Glomerular visceral epithelial cell (primary cell): ENCODE data around the gene LAMA4.
"Not testable (repeated sequence)": the region's sequence is repeated elsewhere in the genome, so short reads cannot be mapped to it uniquely, and the experiment has no call there.

Experiments used
- DNase-seq: peaks from one replicate; pipeline ENCODE4 v3.0.0-alpha.2; 2016; ENCODE audit errors: extremely low spot score

Gene LAMA4

GRCh38 chr6:112210852-112211251 lies 43.5 kb downstream of the LAMA4 start:
- no peak for DNase-seq

GRCh38 chr6:112209131-112209530 lies 45.2 kb downstream of the LAMA4 start:
- no peak for DNase-seq

- DNase-seq = no peak
Measured at GRCh38 chr6:112207776-112208175, 46.6 kb downstream of the LAMA4 start.

- DNase-seq = no peak
Measured at GRCh38 chr6:112207131-112207530, 47.2 kb downstream of the LAMA4 start.

- DNase-seq = no peak
Measured at GRCh38 chr6:112206110-112206458, 48.3 kb downstream of the LAMA4 start.

DNA sequence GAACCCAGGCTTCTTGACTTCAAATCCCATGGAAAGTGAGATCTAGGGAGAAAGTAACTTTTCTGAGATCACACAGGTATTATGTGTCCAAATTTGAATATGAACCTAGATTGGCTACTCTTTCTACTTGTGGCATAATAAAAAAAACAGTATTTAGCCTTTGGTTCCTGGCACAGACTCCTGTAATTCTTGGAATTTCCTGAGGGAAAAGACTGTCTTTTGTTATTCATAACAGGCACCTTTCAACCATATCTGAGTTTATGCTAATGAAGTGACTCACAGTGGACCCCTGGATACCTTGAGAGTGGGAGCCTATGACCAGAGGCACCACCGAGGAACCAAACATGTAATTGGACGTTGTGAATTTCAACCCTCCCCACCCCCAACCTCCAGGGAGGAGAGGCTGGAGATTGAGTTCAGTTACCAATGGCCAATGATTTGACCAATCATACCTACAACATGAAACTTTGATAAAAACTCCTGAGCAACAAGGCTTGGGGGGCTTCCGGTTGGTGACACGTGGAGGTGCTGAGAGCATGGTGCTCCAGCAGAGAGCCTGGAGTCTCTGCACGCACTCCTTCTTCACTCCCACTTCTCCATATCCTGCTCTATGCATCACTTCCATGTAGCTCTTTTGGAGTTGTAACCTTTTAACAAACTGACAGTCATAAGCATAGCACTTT lies 48.8 kb downstream of the LAMA4 start:
- DNase-seq = peak; percentile 38

DNA sequence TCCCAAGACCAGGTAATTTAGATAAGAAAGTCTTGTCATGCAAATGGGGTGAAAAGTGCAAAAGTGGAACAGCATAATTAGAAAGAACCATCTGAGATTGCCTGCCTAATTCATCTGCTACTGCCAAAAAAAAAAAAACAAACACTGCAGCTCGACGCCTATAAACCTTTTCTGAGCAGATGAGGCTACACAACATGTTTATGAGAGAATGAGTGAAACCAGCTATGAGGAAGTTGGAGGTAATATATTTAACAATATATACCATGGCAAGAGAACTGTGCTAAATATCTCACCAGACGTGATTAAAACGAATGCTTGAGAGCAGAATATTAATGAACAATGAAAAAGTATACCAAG lies 50.0 kb downstream of the LAMA4 start:
- DNase-seq = no peak

GRCh38 chr6:112203577-112204349 lies 50.6 kb downstream of the LAMA4 start:
- DNase-seq = peak; percentile 16

DNA sequence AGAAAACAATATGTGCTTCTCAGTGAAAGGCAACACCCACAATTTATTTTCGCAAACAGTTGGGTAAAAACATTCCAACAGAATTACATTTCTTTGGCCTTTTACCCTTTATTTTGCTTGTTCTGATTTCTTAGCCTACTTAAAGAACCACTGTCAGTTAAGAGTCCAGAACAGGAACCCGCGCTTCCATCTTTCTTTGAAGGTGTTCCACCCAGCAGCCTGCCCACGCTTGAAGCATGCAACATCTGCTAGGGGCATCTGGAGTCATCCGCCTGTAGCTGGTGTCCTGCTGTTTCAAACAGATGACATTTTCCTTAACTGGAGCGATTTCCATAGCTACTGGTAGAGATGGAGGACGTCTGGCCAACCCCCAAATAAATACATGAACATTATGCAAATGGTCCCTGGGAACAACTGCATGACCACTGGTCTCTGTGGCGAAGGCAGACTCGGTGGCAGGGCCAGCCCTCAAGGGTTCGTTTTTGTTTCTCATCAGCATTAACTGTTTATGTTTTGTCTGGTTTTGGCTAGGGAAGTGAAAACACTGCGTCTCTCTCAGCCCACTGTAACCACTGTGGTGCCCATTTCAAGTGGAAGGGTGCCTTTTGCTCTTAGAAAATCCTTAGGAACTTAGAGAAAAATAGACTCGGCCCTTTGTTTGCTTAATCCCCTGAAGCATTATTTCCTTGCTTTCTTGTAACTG lies 51.6 kb downstream of the LAMA4 start:
- no peak for DNase-seq

DNA sequence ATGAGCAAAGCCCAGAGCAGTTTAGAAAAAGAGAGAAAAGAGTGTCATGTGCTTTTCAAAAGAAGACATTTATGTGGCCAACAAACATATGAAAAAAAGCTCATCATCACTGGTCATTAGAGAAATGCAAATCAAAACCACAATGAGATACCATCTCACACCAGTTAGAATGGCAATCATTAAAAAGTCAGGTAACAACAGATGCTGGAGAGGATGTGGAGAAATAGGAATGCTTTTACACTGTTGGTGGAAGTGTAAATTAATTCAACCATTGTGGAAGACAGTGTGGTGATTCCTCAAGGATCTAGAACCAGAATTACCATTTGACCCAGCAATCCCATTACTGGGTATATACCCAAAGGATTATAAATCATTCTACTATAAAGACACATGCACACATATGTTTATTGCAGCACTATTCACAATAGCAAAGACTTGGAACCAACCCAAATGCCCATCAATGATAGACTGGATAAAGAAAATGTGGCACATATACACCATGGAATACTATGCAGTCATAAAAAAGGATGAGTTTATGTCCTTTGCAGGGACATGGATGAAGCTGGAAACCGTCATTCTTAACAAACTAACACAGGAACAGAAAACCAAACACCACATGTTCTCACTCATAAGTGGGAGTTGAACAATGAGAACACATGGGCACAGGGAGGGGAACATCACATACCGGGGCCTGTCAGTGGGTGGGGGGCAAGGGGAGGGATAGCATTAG lies 54.0 kb downstream of the LAMA4 start:
- DNase-seq = not testable (repeated sequence)

DNA sequence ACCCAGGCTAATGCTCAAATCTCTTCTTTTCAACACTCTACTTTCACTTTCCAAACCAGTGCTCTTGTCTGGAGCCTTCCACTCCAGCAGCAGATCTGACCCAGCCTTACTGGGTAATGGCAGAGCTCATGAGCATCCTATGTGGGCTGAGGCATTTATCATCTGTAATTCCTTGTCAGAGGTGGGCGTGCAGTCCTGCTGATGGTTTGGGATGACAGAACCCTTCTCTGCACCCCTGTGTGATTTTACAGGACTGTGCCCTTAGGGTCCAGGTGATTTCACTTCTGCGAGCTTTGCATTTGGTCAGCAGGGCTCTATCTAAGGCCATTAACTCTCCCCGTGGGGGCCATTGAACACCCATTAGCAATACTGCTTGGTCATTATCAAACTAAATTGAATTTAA lies 55.4 kb downstream of the LAMA4 start:
- DNase-seq = no peak

DNA sequence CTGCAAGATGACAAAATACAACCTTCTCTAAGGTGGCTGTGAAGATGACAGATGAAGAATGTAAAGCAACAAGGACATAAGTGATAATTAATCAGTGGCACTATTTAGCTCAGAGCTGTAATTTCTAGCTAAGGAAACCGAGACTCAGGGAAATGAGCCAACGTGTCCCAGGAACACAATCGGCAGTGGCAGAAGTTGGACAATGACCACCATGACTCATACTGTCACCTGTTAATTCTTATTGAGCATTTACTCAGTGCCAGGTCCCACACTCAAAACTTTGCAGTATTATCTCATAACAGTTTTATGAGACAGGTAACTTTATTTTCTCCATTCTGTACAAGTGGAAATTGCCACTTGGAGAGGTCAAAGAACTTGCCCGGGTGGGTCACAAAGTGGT lies 55.8 kb downstream of the LAMA4 start:
- no peak for DNase-seq

DNA sequence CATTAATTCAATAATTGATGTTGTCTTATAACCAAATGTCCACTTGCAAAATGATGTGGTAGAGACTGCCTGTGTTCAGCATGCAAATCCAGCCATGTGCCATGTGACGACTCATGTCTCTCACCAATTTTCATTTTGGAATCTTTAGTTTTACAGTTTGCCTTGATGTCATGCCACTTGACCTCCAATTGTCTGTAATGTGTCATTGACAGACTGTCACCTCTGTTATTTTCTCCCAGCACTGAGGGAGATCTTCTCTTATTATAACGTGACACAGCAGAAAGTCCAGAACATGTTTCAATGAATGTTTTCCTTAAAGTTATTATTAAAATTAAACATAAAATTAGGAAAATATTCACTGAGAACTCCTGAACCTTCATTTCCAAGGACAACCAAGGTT lies 56.7 kb downstream of the LAMA4 start:
- no peak for DNase-seq

DNA sequence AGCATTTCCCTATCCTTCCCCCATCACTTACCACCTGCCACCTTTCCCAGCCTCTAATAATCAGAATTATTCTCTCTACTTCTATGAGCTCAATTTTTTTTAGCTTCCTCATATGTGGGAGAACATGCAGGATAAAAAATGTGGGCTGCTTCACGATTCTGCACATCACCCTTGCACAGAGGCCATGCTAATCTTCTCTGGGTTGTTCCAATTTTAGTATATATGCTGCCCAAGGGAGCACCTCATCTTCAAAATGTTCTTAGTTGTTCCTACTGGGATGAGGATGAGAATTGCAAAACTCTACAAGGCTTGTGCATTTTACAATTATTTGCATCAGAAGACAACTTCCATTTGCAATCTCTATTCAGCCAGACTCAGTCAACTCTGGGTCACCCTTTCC lies 58.1 kb downstream of the LAMA4 start:
- no peak for DNase-seq

GRCh38 chr6:112195166-112195565 lies 59.2 kb downstream of the LAMA4 start:
- no peak for DNase-seq

DNA sequence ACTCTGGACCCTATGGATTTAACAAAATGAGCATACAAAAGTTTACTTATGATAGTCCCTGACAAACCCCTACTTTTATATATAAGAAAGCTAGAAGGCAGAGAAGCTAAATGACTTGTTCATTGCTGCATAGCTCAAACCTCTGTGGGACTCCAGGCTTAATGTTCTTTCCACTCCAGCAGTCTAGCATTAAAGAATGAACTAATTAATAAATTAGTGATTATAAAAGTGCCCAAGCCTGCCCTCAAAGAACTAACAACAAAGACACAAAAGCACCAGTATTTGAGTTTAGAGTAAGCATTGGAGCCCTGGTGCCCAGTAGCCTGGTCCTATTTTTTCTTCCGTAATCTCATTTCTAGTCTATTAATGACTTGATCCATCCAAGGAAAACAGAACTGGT lies 59.9 kb downstream of the LAMA4 start:
- no peak for DNase-seq

DNA sequence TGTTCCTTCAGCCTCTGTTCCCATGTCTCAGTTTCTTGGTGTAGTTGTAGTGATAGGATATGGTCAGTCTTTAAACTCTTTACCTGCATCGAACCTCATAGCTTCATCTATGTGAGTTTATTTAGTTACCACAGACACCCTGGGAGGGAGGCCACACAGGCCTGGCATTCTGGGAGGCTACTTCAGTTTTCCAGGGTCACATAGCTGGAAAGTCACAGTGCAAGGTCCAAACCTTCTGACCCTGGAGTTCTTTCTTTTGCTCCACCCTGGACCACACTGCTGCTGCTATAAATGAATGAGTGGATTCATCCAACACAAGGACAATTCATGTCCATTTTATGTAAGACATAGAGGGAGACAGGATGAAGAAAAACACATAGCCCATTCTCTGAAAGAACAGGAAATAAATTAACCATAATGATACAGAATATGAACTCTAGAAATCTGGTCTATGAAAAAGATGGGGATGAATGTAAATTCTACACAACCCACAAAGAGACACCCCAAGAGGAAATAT lies 60.8 kb downstream of the LAMA4 start:
- DNase-seq = no peak

DNA sequence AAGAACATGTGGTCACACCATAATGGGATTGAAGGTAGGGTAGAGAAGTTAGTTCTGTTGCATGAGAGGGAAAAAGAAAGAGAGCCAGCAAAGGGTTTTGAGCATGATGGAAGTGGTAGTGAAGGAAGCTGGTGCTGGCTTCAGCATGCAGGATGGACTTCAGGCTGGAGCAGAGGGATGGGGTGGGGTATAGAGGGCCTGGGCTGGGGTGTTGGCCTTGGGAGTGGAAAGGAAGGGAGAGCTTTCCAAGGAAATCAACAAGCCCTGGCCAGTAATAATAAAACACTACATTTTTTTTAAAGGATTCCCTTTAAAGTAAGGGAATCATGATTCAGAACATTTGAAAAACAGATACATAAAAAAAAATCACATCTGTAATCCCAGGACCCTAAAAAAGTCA lies 61.2 kb downstream of the LAMA4 start:
- no peak for DNase-seq

- DNase-seq = no peak
Measured at GRCh38 chr6:112191509-112192020, 62.8 kb downstream of the LAMA4 start.

DNA sequence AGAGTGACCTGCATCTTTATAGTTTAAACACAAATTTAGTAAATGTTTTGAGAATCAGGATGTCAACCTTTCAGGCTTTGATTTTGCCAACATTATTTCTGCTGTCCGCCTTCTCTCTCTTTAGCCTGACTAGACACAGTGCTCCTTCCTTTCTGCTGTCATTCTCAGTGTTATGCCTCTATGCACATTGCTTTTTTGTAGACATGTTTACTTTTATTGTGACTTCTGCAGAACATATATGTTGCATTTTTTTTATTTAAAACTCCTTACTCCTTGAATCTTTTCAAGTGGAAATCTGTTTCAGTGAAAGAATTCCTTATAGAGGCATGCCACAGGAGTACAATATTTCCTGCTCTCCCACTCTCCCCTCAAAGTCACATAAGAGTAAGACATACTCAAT lies 64.2 kb downstream of the LAMA4 start:
- DNase-seq = no peak

GRCh38 chr6:112189494-112189893 lies 64.9 kb downstream of the LAMA4 start:
- DNase-seq = no peak

- no peak for DNase-seq
Measured at GRCh38 chr6:112188906-112189305, 65.5 kb downstream of the LAMA4 start.
